Activated naive CD8-positive, alpha-beta T cell treated with anti-CD3 and anti-CD28 coated beads, Interleukin-2, amount 50 U/mL, for 24 hours (primary cell): ENCODE results near the gene CHST12.
"Not testable (repeated sequence)": the region's sequence is repeated elsewhere in the genome, so short reads cannot be mapped to it uniquely, and the experiment has no call there.

Experiments used
- ATAC-seq: fragments of 150-1000 bp; cut with Tn5 transposase; one replicate; pipeline ENCODE4 v1.10.0; 2021
- DNase-seq: peaks from one replicate; pipeline ENCODE4 v3.0.0; 2021
- H3K27ac Mint-ChIP-seq: one replicate; pipeline ENCODE4 v1.8.0; 2021; ENCODE audit warnings: mild to moderate bottlenecking, mixed read lengths
- H3K27me3 Mint-ChIP-seq: one replicate; pipeline ENCODE4 v1.8.0; 2021; ENCODE audit warnings: mixed read lengths
- H3K36me3 Mint-ChIP-seq: one replicate; pipeline ENCODE4 v1.8.0; 2021; ENCODE audit warnings: low read depth, mixed read lengths
- H3K4me1 Mint-ChIP-seq: one replicate; pipeline ENCODE4 v1.8.0; 2021; ENCODE audit warnings: mixed read lengths
- H3K4me3 Mint-ChIP-seq: one replicate; pipeline ENCODE4 v1.8.0; 2021; ENCODE audit warnings: mild to moderate bottlenecking, moderate library complexity, mixed read lengths
- H3K9me3 Mint-ChIP-seq: one replicate; pipeline ENCODE4 v1.8.0; 2021; ENCODE audit warnings: mixed read lengths

CHST12 gene

GRCh38 chr7:2465928-2466327, 62.5 kb downstream of the CHST12 start:
- Mint-ChIP-seq H3K4me1 (peaks cover 4% of the 10 kb centered on the region), H3K27ac (no peak overlapping the region), H3K36me3 (no peaks in the 10 kb centered on the region), H3K9me3 (no peaks in the 10 kb centered on the region), H3K27me3 (peaks cover 13% of the 10 kb centered on the region), H3K4me3 (no peak overlapping the region)
- ATAC-seq, result no peak
- no peak for DNase-seq

DNA sequence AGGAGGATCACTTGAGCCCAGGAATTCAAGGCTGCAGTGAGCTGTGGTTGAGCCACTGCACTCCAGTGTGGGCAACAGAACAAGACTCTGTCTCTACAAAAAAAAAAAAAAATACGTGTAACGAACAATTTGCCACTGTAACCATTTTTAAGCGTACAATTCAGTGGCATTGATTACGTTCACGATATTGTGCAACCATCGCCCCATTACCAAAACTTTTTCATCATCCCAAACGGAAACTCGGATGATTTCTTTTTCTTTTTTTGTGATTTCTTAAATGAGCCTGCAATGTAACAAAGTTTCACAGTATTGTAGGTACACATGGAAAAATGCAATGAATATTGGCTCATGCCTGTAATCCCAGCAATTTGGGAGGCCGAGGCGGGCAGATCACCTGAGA, 63.3 kb downstream of the CHST12 start:
- H3K27ac Mint-ChIP-seq, result no peak overlapping the region
- no peak for ATAC-seq
- no peak for DNase-seq
- no peaks in the 10 kb centered on the region for H3K9me3 Mint-ChIP-seq
- H3K36me3 Mint-ChIP-seq, result no peaks in the 10 kb centered on the region
- no peak overlapping the region for H3K4me3 Mint-ChIP-seq
- peaks cover 4% of the 10 kb centered on the region for H3K4me1 Mint-ChIP-seq
- peaks cover 13% of the 10 kb centered on the region for H3K27me3 Mint-ChIP-seq

- H3K36me3 Mint-ChIP-seq, result no peaks in the 10 kb centered on the region
- no peaks in the 10 kb centered on the region for H3K9me3 Mint-ChIP-seq
- ATAC-seq (no peak), DNase-seq (no peak)
- peaks cover 13% of the 10 kb centered on the region for H3K27me3 Mint-ChIP-seq
- H3K4me3 Mint-ChIP-seq, result no peak overlapping the region
- H3K27ac Mint-ChIP-seq, result no peak overlapping the region
- H3K4me1 Mint-ChIP-seq, result peaks cover 4% of the 10 kb centered on the region
These were observed 64.8 kb downstream of the CHST12 start for GRCh38 chr7:2468227-2468626.

GRCh38 chr7:2469460-2470203, 66.2 kb downstream of the CHST12 start:
- not testable (repeated sequence) for DNase-seq, ATAC-seq, H3K36me3 Mint-ChIP-seq, H3K27ac Mint-ChIP-seq, H3K4me1 Mint-ChIP-seq, H3K4me3 Mint-ChIP-seq, H3K9me3 Mint-ChIP-seq
- peaks cover 13% of the 10 kb centered on the region for H3K27me3 Mint-ChIP-seq

- no peak for DNase-seq
- Mint-ChIP-seq H3K4me1 (peaks cover 4% of the 10 kb centered on the region), H3K9me3 (no peaks in the 10 kb centered on the region), H3K4me3 (no peak overlapping the region), H3K27me3 (peaks cover 13% of the 10 kb centered on the region), H3K36me3 (no peaks in the 10 kb centered on the region), H3K27ac (no peak overlapping the region)
- no peak for ATAC-seq
These were observed 67.0 kb downstream of the CHST12 start for GRCh38 chr7:2470204-2471021.

DNA sequence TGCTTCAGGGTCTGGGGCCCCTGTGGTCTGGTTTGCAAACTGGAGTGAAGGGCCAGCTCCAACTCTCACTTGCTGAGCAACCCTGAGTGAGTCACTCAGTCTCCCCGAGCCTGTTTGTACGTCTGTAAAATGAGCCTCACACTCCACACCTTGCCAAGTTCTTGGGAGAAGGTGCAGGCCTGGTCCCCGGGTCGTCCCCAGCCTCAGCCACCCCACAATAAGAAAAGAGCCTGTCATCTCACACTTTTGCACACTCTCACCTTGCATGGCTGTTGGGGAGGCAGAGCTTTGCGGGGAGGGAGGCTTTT, 67.6 kb downstream of the CHST12 start:
- Mint-ChIP-seq H3K4me1 (peaks cover 4% of the 10 kb centered on the region), H3K27me3 (peaks cover 13% of the 10 kb centered on the region), H3K4me3 (no peak overlapping the region), H3K9me3 (no peaks in the 10 kb centered on the region), H3K27ac (no peak overlapping the region), H3K36me3 (no peaks in the 10 kb centered on the region)
- ATAC-seq, result no peak
- DNase-seq, result no peak

GRCh38 chr7:2471396-2471795, 68.0 kb downstream of the CHST12 start:
- Mint-ChIP-seq H3K27me3 (peaks cover 13% of the 10 kb centered on the region), H3K4me3 (no peak overlapping the region)
- DNase-seq, result no peak

DNA sequence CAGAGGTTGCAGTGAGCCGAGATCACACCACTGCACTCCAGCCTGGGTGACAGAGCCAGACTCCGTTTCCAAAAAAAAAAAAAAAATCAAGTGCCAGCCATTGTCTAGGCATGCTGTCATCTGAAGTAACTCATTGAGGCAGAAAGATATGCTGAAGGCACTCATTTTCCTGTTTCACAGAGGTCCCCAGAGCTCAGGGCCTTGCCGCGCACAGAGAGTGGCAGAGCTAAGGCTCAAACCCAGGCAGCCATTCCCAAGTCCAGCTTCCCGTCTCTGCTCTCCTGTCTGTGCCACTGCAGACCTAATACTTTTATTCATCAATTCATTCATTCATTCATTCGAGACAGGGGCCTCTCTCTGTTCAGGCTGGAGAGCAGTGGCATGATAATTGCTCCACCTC, 69.3 kb downstream of the CHST12 start:
- peaks cover 8% of the 10 kb centered on the region for H3K4me1 Mint-ChIP-seq
- ATAC-seq (no peak), DNase-seq (no peak)
- no peaks in the 10 kb centered on the region for H3K9me3 Mint-ChIP-seq
- H3K27me3 Mint-ChIP-seq, result peaks cover 13% of the 10 kb centered on the region
- H3K27ac Mint-ChIP-seq, result no peak overlapping the region
- no peaks in the 10 kb centered on the region for H3K36me3 Mint-ChIP-seq
- H3K4me3 Mint-ChIP-seq, result no peak overlapping the region

More at GRCh38 chr7:2471396-2471795, 68.0 kb downstream of the CHST12 start:
- Mint-ChIP-seq H3K36me3 (no peaks in the 10 kb centered on the region), H3K27ac (no peak overlapping the region), H3K4me1 (peaks cover 4% of the 10 kb centered on the region), H3K9me3 (no peaks in the 10 kb centered on the region)
- ATAC-seq, result no peak

- no peak for DNase-seq
- no peak overlapping the region for H3K27ac Mint-ChIP-seq
- no peaks in the 10 kb centered on the region for H3K36me3 Mint-ChIP-seq
- ATAC-seq, result no peak
- peaks cover 13% of the 10 kb centered on the region for H3K27me3 Mint-ChIP-seq
- H3K4me1 Mint-ChIP-seq, result peaks cover 7% of the 10 kb centered on the region
- H3K9me3 Mint-ChIP-seq, result no peaks in the 10 kb centered on the region
- H3K4me3 Mint-ChIP-seq, result no peak overlapping the region
These were observed 70.2 kb downstream of the CHST12 start for GRCh38 chr7:2473496-2474180.

GRCh38 chr7:2474224-2474623, 70.8 kb downstream of the CHST12 start:
- Mint-ChIP-seq H3K27ac (no peak overlapping the region), H3K4me3 (no peak overlapping the region), H3K9me3 (no peaks in the 10 kb centered on the region), H3K36me3 (no peaks in the 10 kb centered on the region), H3K4me1 (peaks cover 4% of the 10 kb centered on the region), H3K27me3 (peaks cover 11% of the 10 kb centered on the region)
- ATAC-seq (no peak), DNase-seq (no peak)

DNA sequence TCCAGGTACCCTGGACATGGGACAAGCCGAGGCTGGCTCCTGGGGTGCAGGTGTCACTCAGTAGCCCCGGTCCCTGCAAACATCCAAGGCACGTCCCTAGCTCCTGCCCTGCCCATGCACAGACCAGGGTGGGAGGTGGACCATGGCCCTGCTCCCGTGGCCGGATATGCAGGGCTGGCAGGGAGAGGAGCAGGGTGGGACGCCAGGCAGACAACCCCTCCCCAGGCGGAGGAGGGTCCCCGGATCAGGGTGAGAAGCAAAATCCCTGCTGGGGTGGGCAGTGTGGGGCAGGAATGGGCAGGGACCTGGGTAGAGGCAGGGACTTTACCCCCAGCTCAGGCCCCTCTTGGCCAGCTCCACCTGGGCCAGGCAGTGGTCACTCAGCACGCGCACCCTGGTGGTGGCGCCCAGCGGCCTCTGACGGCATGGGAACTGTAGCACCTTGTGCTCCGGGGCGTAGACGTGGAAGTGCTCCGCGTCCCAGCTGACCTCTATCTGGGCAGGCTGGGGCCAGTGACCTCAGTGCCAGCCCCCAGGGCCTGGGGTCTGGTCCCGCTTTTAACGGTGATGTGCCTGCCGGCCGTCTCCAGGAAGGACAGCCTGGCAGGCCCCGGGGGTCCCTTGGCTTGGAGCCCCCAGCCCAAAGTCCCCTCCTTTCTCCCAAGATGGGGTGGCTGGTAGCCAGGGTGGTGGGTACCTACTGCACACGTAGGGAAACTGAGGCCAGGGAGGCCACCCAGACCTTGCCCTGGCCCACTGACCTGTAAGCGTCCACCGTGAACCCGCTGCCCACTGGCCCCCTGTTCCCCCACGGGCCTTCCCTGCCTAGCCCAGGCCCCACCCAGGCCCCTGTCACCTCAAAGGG, 71.6 kb downstream of the CHST12 start:
- Mint-ChIP-seq H3K36me3 (no peaks in the 10 kb centered on the region), H3K27ac (no peak overlapping the region), H3K4me1 (peaks cover 4% of the 10 kb centered on the region), H3K9me3 (no peaks in the 10 kb centered on the region), H3K4me3 (no peak overlapping the region), H3K27me3 (peaks cover 7% of the 10 kb centered on the region)
- ATAC-seq (no peak), DNase-seq (no peak)

DNA sequence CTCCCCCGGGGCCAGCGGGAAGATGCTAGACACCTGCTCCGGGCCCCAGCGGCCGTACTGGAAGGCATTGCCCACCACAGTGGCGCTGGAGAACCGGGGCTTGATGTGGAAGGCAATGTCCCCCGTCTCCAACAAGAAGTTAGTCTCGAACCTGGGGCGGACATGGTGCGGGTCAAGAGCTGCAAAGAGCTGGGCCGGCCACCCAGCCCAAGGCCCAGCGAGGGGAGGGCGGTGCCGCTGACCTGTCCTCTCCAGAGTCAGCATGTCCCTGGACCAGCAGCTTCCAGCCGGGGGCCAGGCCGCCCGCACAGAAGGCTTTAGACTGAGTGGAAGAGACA, 72.2 kb downstream of the CHST12 start:
- peaks cover 1% of the 10 kb centered on the region for H3K27me3 Mint-ChIP-seq
- no peaks in the 10 kb centered on the region for H3K9me3 Mint-ChIP-seq
- H3K4me3 Mint-ChIP-seq, result no peak overlapping the region
- H3K27ac Mint-ChIP-seq, result no peak overlapping the region
- no peak for ATAC-seq
- no peak for DNase-seq
- H3K36me3 Mint-ChIP-seq, result no peaks in the 10 kb centered on the region
- peaks cover 4% of the 10 kb centered on the region for H3K4me1 Mint-ChIP-seq

- no peak within 1 kb of the TSS for H3K27ac Mint-ChIP-seq
- no peaks in the 10 kb centered on the region for H3K9me3 Mint-ChIP-seq
- DNase-seq, result no peak
- no peak within 1 kb of the TSS for H3K4me3 Mint-ChIP-seq
- peaks cover 4% of the 10 kb centered on the region for H3K4me1 Mint-ChIP-seq
- H3K27me3 Mint-ChIP-seq, result no peaks in the 10 kb centered on the region
- no peaks in the 10 kb centered on the region for H3K36me3 Mint-ChIP-seq
- ATAC-seq, result no peak
These were observed 72.9 kb downstream of the CHST12 start, which contains the start of gene GRIFIN for GRCh38 chr7:2476298-2476697. TSS of gene GRIFIN (minus strand) at chr7:2476398. CDS start at chr7:2476383, 15 bp downstream.

GRCh38 chr7:2476776-2477446, 73.5 kb downstream of the CHST12 start:
- Mint-ChIP-seq H3K36me3 (no peaks in the 10 kb centered on the region), H3K4me1 (peaks cover 4% of the 10 kb centered on the region), H3K27me3 (no peaks in the 10 kb centered on the region), H3K27ac (no peak overlapping the region), H3K4me3 (no peak overlapping the region), H3K9me3 (no peaks in the 10 kb centered on the region)
- ATAC-seq (no peak), DNase-seq (no peak)
